IMR-90 (cell line): Measurements from ENCODE around the gene GSTP1. TPM values are rescaled to one million over a fixed set of nuclear protein-coding genes. Genes with fewer than 3 reads are reported as not detected.
A peak's percentile ranks its signal among the peaks of the same experiment; 100 is the strongest.

Experiments
- ATAC-seq: fragments of 200-7000 bp; cut with Tn5 transposase; 2 replicates; pipeline ENCODE4 v1.9.1; 2020; ENCODE audit warnings: low read depth, mild to moderate bottlenecking, moderate library complexity
- BruUV-seq: library from RNA; stranded (reverse); fragments of 400-500 nt; replicated peaks from 2 replicates; lab custom pipeline; 2021; lab: Mats Ljungman, UMichigan
- CTCF ChIA-PET: fragments of 300-600 bp; formaldehyde crosslinking; extraction: SDS; loops from one replicate; lab custom pipeline; 2021; ENCODE audit warnings: antibody characterized with exemption; lab: Yijun Ruan, JAX
- POLR2A ChIA-PET: fragments of 300-600 bp; sonication (Branson Sonifier 250); formaldehyde crosslinking; loops from one replicate; lab custom pipeline; 2022; ENCODE audit warnings: antibody characterized with exemption; ENCODE audit not compliant: unreplicated experiment; lab: Charles Lee
- DNase-seq: peaks from one replicate; pipeline ENCODE4 v3.0.0; 2013
- H2AFZ ChIP-seq: replicated peaks from 2 replicates; pipeline ENCODE3; 2013; ENCODE audit warnings: low read length, mild to moderate bottlenecking; ENCODE audit not compliant: poor library complexity
- H2AK5ac ChIP-seq: 2 replicates; pipeline ENCODE4 v1.6.1; 2013; ENCODE audit warnings: low read depth, low read length, inconsistent platforms
- H2AK9ac ChIP-seq: replicated peaks from 2 replicates; pipeline ENCODE3; 2013; ENCODE audit warnings: mild to moderate bottlenecking, low read depth, low read length, moderate library complexity; ENCODE audit not compliant: poor library complexity
- H2BK120ac ChIP-seq: 2 replicates; pipeline ENCODE4 v1.6.1; 2013; ENCODE audit warnings: low read depth, low read length, inconsistent platforms
- H2BK15ac ChIP-seq: 3 replicates; pipeline ENCODE4 v1.6.1; 2013; ENCODE audit warnings: low read depth, low read length, inconsistent platforms
- H2BK20ac ChIP-seq: 2 replicates; pipeline ENCODE4 v1.6.1; 2013; ENCODE audit warnings: low read depth, mild to moderate bottlenecking, inconsistent platforms, low read length, moderate library complexity
- H2BK5ac ChIP-seq: 2 replicates; pipeline ENCODE4 v1.6.1; 2013; ENCODE audit warnings: mild to moderate bottlenecking, low read depth, low read length, inconsistent platforms; ENCODE audit not compliant: poor library complexity, severe bottlenecking
- H3K14ac ChIP-seq: replicated peaks from 2 replicates; pipeline ENCODE4 v1.6.1; 2013; ENCODE audit warnings: low read depth, low read length, inconsistent platforms
- H3K18ac ChIP-seq: 2 replicates; pipeline ENCODE4 v1.6.1; 2013; ENCODE audit warnings: low read depth, low read length, control low read depth
- H3K23ac ChIP-seq: 2 replicates; pipeline ENCODE4 v1.6.1; 2013; ENCODE audit warnings: low read depth, low read length, inconsistent platforms
- H3K27ac ChIP-seq: 2 replicates; pipeline ENCODE4 v1.5.1; 2013; ENCODE audit warnings: mild to moderate bottlenecking, control low read depth, low read length; ENCODE audit not compliant: insufficient read depth
- H3K27me3 ChIP-seq: 2 replicates; pipeline ENCODE4 v1.6.1; 2013; ENCODE audit warnings: low read length; ENCODE audit not compliant: control insufficient read depth, insufficient read depth
- H3K36me3 ChIP-seq: 2 replicates; pipeline ENCODE4 v1.6.1; 2013; ENCODE audit warnings: low read length, mixed read lengths; ENCODE audit not compliant: control insufficient read depth, insufficient read depth
- H3K4ac ChIP-seq: 2 replicates; pipeline ENCODE4 v1.6.1; 2013; ENCODE audit warnings: low read depth, low read length, inconsistent platforms
- H3K4me1 ChIP-seq: 2 replicates; pipeline ENCODE4 v1.6.1; 2013; ENCODE audit warnings: low read length, mixed read lengths; ENCODE audit not compliant: control insufficient read depth, insufficient read depth
- H3K4me2 ChIP-seq: 2 replicates; pipeline ENCODE4 v1.6.1; 2013; ENCODE audit warnings: low read depth, mild to moderate bottlenecking, control low read depth, low read length, moderate library complexity
- H3K4me3 ChIP-seq: 2 replicates; pipeline ENCODE4 v1.5.1; 2013; ENCODE audit warnings: low read depth, mild to moderate bottlenecking, control low read depth, low read length, moderate library complexity; ENCODE audit not compliant: insufficient read depth
- H3K56ac ChIP-seq: 2 replicates; pipeline ENCODE4 v1.6.1; 2013; ENCODE audit warnings: low read length, inconsistent platforms; ENCODE audit not compliant: insufficient read depth; ENCODE audit errors: extremely low read depth
- H3K79me1 ChIP-seq, 2 experiments: 2 replicates each; pipeline ENCODE4 v1.6.1; 2013; ENCODE audit warnings: low read length in 2 of 2, inconsistent platforms in 1 of 2, low read depth in 1 of 2
- H3K9ac ChIP-seq: 2 replicates; pipeline ENCODE4 v1.6.1; 2013; ENCODE audit warnings: low read depth, low read length, control low read depth
- H3K9me1 ChIP-seq: 2 replicates; pipeline ENCODE4 v1.6.1; 2013; ENCODE audit warnings: low read length, inconsistent platforms; ENCODE audit not compliant: insufficient read depth
- H3K9me3 ChIP-seq: 2 replicates; pipeline ENCODE4 v1.6.1; 2013; ENCODE audit warnings: low read length; ENCODE audit not compliant: control insufficient read depth, insufficient read depth
- H4K20me1 ChIP-seq: 2 replicates; pipeline ENCODE4 v1.6.1; 2013; ENCODE audit warnings: low read length, inconsistent platforms; ENCODE audit not compliant: insufficient read depth
- H4K5ac ChIP-seq: 2 replicates; pipeline ENCODE4 v1.6.1; 2013; ENCODE audit warnings: mild to moderate bottlenecking, low read depth, low read length, control low read depth
- H4K8ac ChIP-seq, 2 experiments: 2 replicates each; pipeline ENCODE4 v1.6.1; 2013; ENCODE audit warnings: low read depth in 2 of 2, low read length in 2 of 2, control low read depth in 1 of 2, inconsistent platforms in 1 of 2
- H4K91ac ChIP-seq: 2 replicates; pipeline ENCODE4 v1.6.1; 2013; ENCODE audit warnings: low read depth, low read length, inconsistent platforms; ENCODE audit not compliant: insufficient read depth
- MAFK ChIP-seq: IDR thresholded peaks from 2 replicates; pipeline ENCODE4 v1.6.1; 2012; ENCODE audit warnings: low read depth, low read length, improper control_type of control experiment
- POLR2A ChIP-seq: IDR thresholded peaks from 2 replicates; pipeline ENCODE4 v1.6.1; 2012; ENCODE audit warnings: mild to moderate bottlenecking, low read depth, low read length
- WGBS, 2 experiments: methylation state at CpG; one replicate each; pipeline versions ENCODE4 v1.1.5 to v1.1.7; 2013; ENCODE audit warnings: missing lambda C conversion rate in 2 of 2; ENCODE audit not compliant: insufficient read length in 1 of 2; ENCODE audit errors: extremely low coverage in 2 of 2; 5-methylcytosine and 5-hydroxymethylcytosine counted together
- dilution Hi-C: fragments of 300-500 bp; cut with HindIII; formaldehyde crosslinking; loops from one replicate; pipeline ENCODE4 v1.14.3; 2018; ENCODE audit warnings: low sequenced_read_pairs; ENCODE audit not compliant: unreplicated experiment
- in situ Hi-C: fragments of 300-500 bp; cut with MboI; formaldehyde crosslinking; loops from 3 replicates; pipeline ENCODE4 v1.14.3; 2019; ENCODE audit warnings: low sequenced_read_pairs, inconsistent platforms, mixed read lengths
- intact Hi-C: fragments of 100-400 bp; cut with micrococcal nuclease; formaldehyde crosslinking; loops from 2 replicates; pipeline ENCODE4 v1.10.0; 2022
- polyA plus RNA-seq, 3 experiments: library from polyadenylated mRNA; depleted of rRNA; stranded (reverse); fragments of >200 nt; gene quantifications; 2 replicates each; pipeline ENCODE4 v1.2.3, GENCODE V29; 2012; ENCODE audit warnings: low replicate concordance in 1 of 3
- total RNA-seq: library from RNA; depleted of rRNA; stranded (reverse); fragments of >200 nt; gene quantifications from 2 replicates; pipeline ENCODE4 v1.2.3, GENCODE V29; 2012
- TF ChIP-seq, protein P1 (sequence below): fragments of 150-350 bp; IDR thresholded peaks from 2 replicates; pipeline ENCODE4 v1.6.1; 2017; ENCODE audit warnings: mild to moderate bottlenecking, antibody characterized with exemption, low read length, low read depth

Gene GSTP1
- total and polyA plus RNA-seq, 2 of the 4 experiments (the other 2 are of a cell fraction) = 947 to 1,539 TPM

DNA sequence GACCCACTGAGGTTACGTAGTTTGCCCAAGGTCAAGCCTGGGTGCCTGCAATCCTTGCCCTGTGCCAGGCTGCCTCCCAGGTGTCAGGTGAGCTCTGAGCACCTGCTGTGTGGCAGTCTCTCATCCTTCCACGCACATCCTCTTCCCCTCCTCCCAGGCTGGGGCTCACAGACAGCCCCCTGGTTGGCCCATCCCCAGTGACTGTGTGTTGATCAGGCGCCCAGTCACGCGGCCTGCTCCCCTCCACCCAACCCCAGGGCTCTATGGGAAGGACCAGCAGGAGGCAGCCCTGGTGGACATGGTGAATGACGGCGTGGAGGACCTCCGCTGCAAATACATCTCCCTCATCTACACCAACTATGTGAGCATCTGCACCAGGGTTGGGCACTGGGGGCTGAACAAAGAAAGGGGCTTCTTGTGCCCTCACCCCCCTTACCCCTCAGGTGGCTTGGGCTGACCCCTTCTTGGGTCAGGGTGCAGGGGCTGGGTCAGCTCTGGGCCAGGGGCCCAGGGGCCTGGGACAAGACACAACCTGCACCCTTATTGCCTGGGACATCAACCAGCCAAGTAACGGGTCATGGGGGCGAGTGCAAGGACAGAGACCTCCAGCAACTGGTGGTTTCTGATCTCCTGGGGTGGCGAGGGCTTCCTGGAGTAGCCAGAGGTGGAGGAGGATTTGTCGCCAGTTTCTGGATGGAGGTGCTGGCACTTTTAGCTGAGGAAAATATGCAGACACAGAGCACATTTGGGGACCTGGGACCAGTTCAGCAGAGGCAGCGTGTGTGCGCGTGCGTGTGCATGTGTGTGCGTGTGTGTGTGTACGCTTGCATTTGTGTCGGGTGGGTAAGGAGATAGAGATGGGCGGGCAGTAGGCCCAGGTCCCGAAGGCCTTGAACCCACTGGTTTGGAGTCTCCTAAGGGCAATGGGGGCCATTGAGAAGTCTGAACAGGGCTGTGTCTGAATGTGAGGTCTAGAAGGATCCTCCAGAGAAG, 1.6 kb downstream of the GSTP1 start:
- peak overlapping the region; percentile 91 for H3K4ac ChIP-seq
- peaks cover 20% of the 10 kb centered on the region for H3K36me3 ChIP-seq
- H2AFZ ChIP-seq = peak overlapping the region; percentile 44
- intact Hi-C loops (no loop called here), dilution Hi-C loops (no loop called here), in situ Hi-C loops (no loop called here)
- CTCF ChIA-PET = interaction anchor here (1.1 kb wide), 1 partner anchor 13 kb away, joined by 3 read pairs; no protein-coding TSS in a partner anchor
- WGBS, 2 experiments = 100% methylated on average over 3 of the region's 21 CpGs; no CpG with 5 or more reads in 1 of the 2 experiments
- H3K9me1 ChIP-seq = peaks cover 16% of the 10 kb centered on the region
- peak overlapping the region; percentile 63 to 84; a peak in 2 of 4 replicates for H4K8ac ChIP-seq
- H4K91ac ChIP-seq = peak overlapping the region; percentile 55
- DNase-seq (no peak), ATAC-seq (no peak)
- peaks cover 31% of the 10 kb centered on the region for H4K20me1 ChIP-seq
- no peak overlapping the region for H2BK5ac ChIP-seq
- H3K4me2 ChIP-seq = peak overlapping the region; percentile 81
- H2BK20ac ChIP-seq = no peak overlapping the region
- H3K9me3 ChIP-seq = no peaks in the 10 kb centered on the region
- H3K27me3 ChIP-seq = peaks cover 6% of the 10 kb centered on the region; the same call in 1 of the 2 replicates
- POLR2A ChIA-PET = no interaction called here
- 0 out of 2 replicates have a peak overlapping the region, but pooled peaks have one; percentile 24 for H3K56ac ChIP-seq
- H3K27ac ChIP-seq = peak overlapping the region; percentile 84
- H4K5ac ChIP-seq = no peak overlapping the region
- peak overlapping the region; percentile 77 for H3K4me3 ChIP-seq
- peaks cover 18 to 45% of the 10 kb centered on the region in 2 experiments for H3K79me1 ChIP-seq
- peak overlapping the region; percentile 98 for H3K14ac ChIP-seq
- H2AK9ac ChIP-seq = peak overlapping the region; percentile 99
- no peak overlapping the region; the same call in 1 of the 2 replicates for H2BK120ac ChIP-seq
- BruUV-seq = no TSS peak
- H2AK5ac ChIP-seq = peak overlapping the region; percentile 97
- TF ChIP-seq POLR2A = 0 out of 2 replicates have a peak, but pooled peaks have one; percentile 0
- no peak for TF ChIP-seq MAFK
- TF ChIP-seq, protein P1, sequence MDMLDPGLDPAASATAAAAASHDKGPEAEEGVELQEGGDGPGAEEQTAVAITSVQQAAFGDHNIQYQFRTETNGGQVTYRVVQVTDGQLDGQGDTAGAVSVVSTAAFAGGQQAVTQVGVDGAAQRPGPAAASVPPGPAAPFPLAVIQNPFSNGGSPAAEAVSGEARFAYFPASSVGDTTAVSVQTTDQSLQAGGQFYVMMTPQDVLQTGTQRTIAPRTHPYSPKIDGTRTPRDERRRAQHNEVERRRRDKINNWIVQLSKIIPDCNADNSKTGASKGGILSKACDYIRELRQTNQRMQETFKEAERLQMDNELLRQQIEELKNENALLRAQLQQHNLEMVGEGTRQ = 0 out of 2 replicates have a peak, but pooled peaks have one; percentile 27
- no peak overlapping the region for H3K18ac ChIP-seq
- H3K9ac ChIP-seq = peak overlapping the region; percentile 86
- peak overlapping the region; percentile 90; the same call in 1 of the 2 replicates for H3K23ac ChIP-seq
- no peak overlapping the region; the same call in 2 of the 3 replicates for H2BK15ac ChIP-seq
- peaks cover 11% of the 10 kb centered on the region for H3K4me1 ChIP-seq
